Right lung (tissue), 5 donors: ENCODE measurements around the gene SCAMP2. TPM values are rescaled to one million over a fixed set of nuclear protein-coding genes. Genes with fewer than 3 reads are reported as not detected.

Source experiments
- DNase-seq, 2 donors: peaks; one replicate each; pipeline ENCODE4 v3.0.0-alpha.2; 2013
- polyA plus RNA-seq, 5 donors: library from polyadenylated mRNA; unstranded; fragments of 120-200 nt; gene quantifications; one replicate each; pipeline versions ENCODE4 v1.2.1 to v1.2.3, GENCODE V29; 2013; ENCODE audit warnings: inconsistent platforms in 1 of 5, low replicate concordance in 1 of 5; ENCODE audit not compliant: insufficient read length in 5 of 5, insufficient read depth in 1 of 5

The SCAMP2 gene
- polyA plus RNA-seq, 5 donors: 41.9 to 64.1 (median 48.2) TPM

- DNase-seq: no peak
Observed at GRCh38 chr15:74798388-74799254, 74.5 kb downstream of the SCAMP2 start.

- DNase-seq: no peak
Observed at GRCh38 chr15:74795966-74796625, 77.1 kb downstream of the SCAMP2 start.

GRCh38 chr15:74794970-74795349 is 78.2 kb downstream of the SCAMP2 start:
- no peak for DNase-seq

GRCh38 chr15:74794248-74794969 is 78.8 kb downstream of the SCAMP2 start:
- DNase-seq: no peak

Other genes with a start within 250 kb of the SCAMP2 start
- gene EDC3, start 177.3 kb downstream of the SCAMP2 start, polyA plus RNA-seq: 10 to 100 TPM; 38.3 to 43.7 (median 39.9) TPM
- gene CYP1A1, start 147.8 kb downstream of the SCAMP2 start, polyA plus RNA-seq: 1 to 10 TPM in 2 of 5 donors, under 1 TPM in 3; 0.21 to 1.5 (median 0.30) TPM
- under 1 TPM; 0.32 to 0.46 (median 0.43) TPM for gene CYP1A2, start 124.5 kb downstream of the SCAMP2 start, polyA plus RNA-seq
- 10 to 100 TPM; 35.6 to 56.6 (median 38.0) TPM for gene CSK, start 91.3 kb downstream of the SCAMP2 start, polyA plus RNA-seq
- under 1 TPM in 1 of 5 donors, not detected in 4; 0.18 TPM for gene LMAN1L, start 60.5 kb downstream of the SCAMP2 start, polyA plus RNA-seq
- under 1 TPM in 2 of 5 donors, not detected in 3; 0.05 to 0.10 TPM for gene CPLX3, start 46.7 kb downstream of the SCAMP2 start, polyA plus RNA-seq
- 10 to 100 TPM; 23.7 to 43.4 (median 34.2) TPM for gene ULK3, start 30.2 kb downstream of the SCAMP2 start, polyA plus RNA-seq
- gene MPI, start 16.7 kb upstream of the SCAMP2 start, polyA plus RNA-seq: 10 to 100 TPM; 53.0 to 61.6 (median 59.0) TPM
- gene FAM219B, start 33.5 kb upstream of the SCAMP2 start, polyA plus RNA-seq: 10 to 100 TPM; 57.1 to 72.3 (median 60.3) TPM
- 100 to 1,000 TPM; 106 to 141 (median 118) TPM for gene COX5A, start 64.7 kb upstream of the SCAMP2 start, polyA plus RNA-seq
- 10 to 100 TPM in 1 of 5 donors, 1 to 10 TPM in 4; 4.5 to 10.4 (median 5.6) TPM for gene RPP25, start 83.4 kb upstream of the SCAMP2 start, polyA plus RNA-seq
- 10 to 100 TPM; 11.5 to 28.0 (median 14.2) TPM for gene SCAMP5, start 122.2 kb upstream of the SCAMP2 start, polyA plus RNA-seq
- 10 to 100 TPM; 11.1 to 16.3 (median 11.9) TPM for gene PPCDC, start 150.2 kb upstream of the SCAMP2 start, polyA plus RNA-seq